ENCODE results near the gene FBLN7.

DNA sequence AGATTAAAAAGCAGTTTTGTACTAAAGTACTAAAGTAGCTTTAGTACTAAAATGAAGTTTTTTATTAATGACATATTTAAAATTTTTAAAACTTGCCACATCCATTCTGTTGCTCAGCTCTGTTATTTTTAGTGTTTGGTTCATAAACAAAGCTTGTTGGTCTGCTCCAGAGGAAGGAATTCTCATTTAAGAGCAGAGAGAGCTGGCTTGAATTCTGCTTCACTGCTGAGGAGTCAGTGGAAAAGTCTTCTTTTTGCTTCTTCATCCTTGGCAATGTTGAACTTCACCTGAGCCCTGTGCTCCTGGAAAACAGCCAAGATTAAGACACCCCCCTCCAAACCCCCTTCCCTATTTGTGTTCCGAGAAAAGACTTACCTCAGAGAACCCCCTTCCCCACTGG is 42.5 kb upstream of the FBLN7 start:
- TF ChIP-seq, protein P1, sequence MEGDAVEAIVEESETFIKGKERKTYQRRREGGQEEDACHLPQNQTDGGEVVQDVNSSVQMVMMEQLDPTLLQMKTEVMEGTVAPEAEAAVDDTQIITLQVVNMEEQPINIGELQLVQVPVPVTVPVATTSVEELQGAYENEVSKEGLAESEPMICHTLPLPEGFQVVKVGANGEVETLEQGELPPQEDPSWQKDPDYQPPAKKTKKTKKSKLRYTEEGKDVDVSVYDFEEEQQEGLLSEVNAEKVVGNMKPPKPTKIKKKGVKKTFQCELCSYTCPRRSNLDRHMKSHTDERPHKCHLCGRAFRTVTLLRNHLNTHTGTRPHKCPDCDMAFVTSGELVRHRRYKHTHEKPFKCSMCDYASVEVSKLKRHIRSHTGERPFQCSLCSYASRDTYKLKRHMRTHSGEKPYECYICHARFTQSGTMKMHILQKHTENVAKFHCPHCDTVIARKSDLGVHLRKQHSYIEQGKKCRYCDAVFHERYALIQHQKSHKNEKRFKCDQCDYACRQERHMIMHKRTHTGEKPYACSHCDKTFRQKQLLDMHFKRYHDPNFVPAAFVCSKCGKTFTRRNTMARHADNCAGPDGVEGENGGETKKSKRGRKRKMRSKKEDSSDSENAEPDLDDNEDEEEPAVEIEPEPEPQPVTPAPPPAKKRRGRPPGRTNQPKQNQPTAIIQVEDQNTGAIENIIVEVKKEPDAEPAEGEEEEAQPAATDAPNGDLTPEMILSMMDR (IDR thresholded peaks at IDR 0.05): no peak
- TF ChIP-seq POLR2A (IDR thresholded peaks at IDR 0.05): no peak

All from testis (tissue), 2 donors.